ENCODE measurements around the gene RNF183. TPM values are rescaled to one million over a fixed set of nuclear protein-coding genes. Genes with fewer than 3 reads are reported as not detected.

The RNF183 gene
- total and polyA plus RNA-seq, 2 donors from 2014 or later, result 3.6 to 8.1 TPM

DNA sequence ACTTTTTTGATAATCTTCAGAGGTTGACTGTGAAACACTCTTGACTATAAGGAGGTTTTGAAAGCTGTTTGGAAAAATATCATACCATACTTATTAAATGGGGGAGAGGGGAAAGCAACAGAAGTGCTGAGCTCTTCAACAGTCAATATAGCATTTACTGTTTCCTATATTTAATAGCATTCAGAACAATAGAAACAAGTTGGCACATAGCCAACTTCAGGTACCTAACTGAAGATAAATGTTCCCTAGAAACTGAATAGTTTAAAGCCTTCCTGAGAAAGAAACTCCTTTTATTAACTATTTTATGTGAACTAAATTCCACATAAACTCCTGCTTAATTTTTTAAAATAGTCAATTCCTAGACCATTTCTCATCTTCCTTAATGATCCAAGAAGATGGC lies 55.5 kb downstream of the RNF183 start:
- FAIRE-seq (no peak), DNase-seq (no peak)
- no peaks in the 10 kb centered on the region for H3K4me1 ChIP-seq (ENCODE audit: control insufficient read depth in 2 of 3, insufficient read depth in 2 of 3, low read depth in 1 of 3, low read length in 3 of 3)
- no peaks in the 10 kb centered on the region for H3K36me3 ChIP-seq (ENCODE audit: control insufficient read depth in 2 of 3, insufficient read depth in 3 of 3, low read length in 3 of 3)
- no peaks in the 10 kb centered on the region for H3K9me3 ChIP-seq (ENCODE audit: control insufficient read depth in 2 of 3, insufficient read depth in 1 of 3, low read length in 3 of 3)
- intact Hi-C loops (cut with DNase I), result no loop called here
- TF ChIP-seq, protein P1, sequence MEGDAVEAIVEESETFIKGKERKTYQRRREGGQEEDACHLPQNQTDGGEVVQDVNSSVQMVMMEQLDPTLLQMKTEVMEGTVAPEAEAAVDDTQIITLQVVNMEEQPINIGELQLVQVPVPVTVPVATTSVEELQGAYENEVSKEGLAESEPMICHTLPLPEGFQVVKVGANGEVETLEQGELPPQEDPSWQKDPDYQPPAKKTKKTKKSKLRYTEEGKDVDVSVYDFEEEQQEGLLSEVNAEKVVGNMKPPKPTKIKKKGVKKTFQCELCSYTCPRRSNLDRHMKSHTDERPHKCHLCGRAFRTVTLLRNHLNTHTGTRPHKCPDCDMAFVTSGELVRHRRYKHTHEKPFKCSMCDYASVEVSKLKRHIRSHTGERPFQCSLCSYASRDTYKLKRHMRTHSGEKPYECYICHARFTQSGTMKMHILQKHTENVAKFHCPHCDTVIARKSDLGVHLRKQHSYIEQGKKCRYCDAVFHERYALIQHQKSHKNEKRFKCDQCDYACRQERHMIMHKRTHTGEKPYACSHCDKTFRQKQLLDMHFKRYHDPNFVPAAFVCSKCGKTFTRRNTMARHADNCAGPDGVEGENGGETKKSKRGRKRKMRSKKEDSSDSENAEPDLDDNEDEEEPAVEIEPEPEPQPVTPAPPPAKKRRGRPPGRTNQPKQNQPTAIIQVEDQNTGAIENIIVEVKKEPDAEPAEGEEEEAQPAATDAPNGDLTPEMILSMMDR (IDR thresholded peaks at IDR 0.05; ENCODE audit: borderline replicate concordance, extremely low read depth, insufficient read depth), result no peak
- no peaks in the 10 kb centered on the region for H3K27me3 ChIP-seq (ENCODE audit: control insufficient read depth, insufficient read depth, low read length)
- no peak overlapping the region for H3K4me3 ChIP-seq (ENCODE audit: low read length in 3 of 3)
- H3K27ac ChIP-seq (ENCODE audit: low read depth in 2 of 2, low read length in 2 of 2), result no peak overlapping the region
- H3K9ac ChIP-seq (ENCODE audit: low read length in 3 of 3), result no peak overlapping the region

Other genes starting within 250 kb of the RNF183 start
- 4.1 TPM for gene ZFP37, start 246.7 kb downstream of the RNF183 start, total RNA-seq
- 1.9 TPM for gene ZFP37, start 246.7 kb downstream of the RNF183 start, polyA plus RNA-seq (ENCODE audit: insufficient read depth, low read depth, low replicate concordance)
- gene SLC31A2, start 152.4 kb downstream of the RNF183 start, total RNA-seq, result 10.6 TPM
- 18.6 TPM for gene SLC31A2, start 152.4 kb downstream of the RNF183 start, polyA plus RNA-seq (ENCODE audit: insufficient read depth, low read depth, low replicate concordance)
- 34.8 TPM for gene FKBP15, start 82.1 kb downstream of the RNF183 start, total RNA-seq
- 11.0 TPM for gene FKBP15, start 82.1 kb downstream of the RNF183 start, polyA plus RNA-seq (ENCODE audit: insufficient read depth, low read depth, low replicate concordance)
- 19.5 TPM for gene SLC31A1, start 81.8 kb downstream of the RNF183 start, total RNA-seq
- gene SLC31A1, start 81.8 kb downstream of the RNF183 start, polyA plus RNA-seq (ENCODE audit: insufficient read depth, low read depth, low replicate concordance), result 20.1 TPM
- 28.5 TPM for gene CDC26, start 27.8 kb downstream of the RNF183 start, total RNA-seq
- gene CDC26, start 27.8 kb downstream of the RNF183 start, polyA plus RNA-seq (ENCODE audit: insufficient read depth, low read depth, low replicate concordance), result 76.2 TPM
- gene PRPF4, start 27.7 kb downstream of the RNF183 start, total RNA-seq, result 20.0 TPM
- 12.8 TPM for gene PRPF4, start 27.7 kb downstream of the RNF183 start, polyA plus RNA-seq (ENCODE audit: insufficient read depth, low read depth, low replicate concordance)
- gene WDR31, start 36.9 kb upstream of the RNF183 start, total RNA-seq, result 8.7 TPM
- gene WDR31, start 36.9 kb upstream of the RNF183 start, polyA plus RNA-seq (ENCODE audit: insufficient read depth, low read depth, low replicate concordance), result 3.1 TPM
- gene BSPRY, start 46.2 kb upstream of the RNF183 start, total RNA-seq, result 14.5 TPM
- 18.0 TPM for gene BSPRY, start 46.2 kb upstream of the RNF183 start, polyA plus RNA-seq (ENCODE audit: insufficient read depth, low read depth, low replicate concordance)
- gene HDHD3, start 73.6 kb upstream of the RNF183 start, total RNA-seq, result 29.8 TPM
- gene HDHD3, start 73.6 kb upstream of the RNF183 start, polyA plus RNA-seq (ENCODE audit: insufficient read depth, low read depth, low replicate concordance), result 107 TPM
- gene ALAD, start 97.9 kb upstream of the RNF183 start, total RNA-seq, result 35.4 TPM
- gene ALAD, start 97.9 kb upstream of the RNF183 start, polyA plus RNA-seq (ENCODE audit: insufficient read depth, low read depth, low replicate concordance), result 64.1 TPM
- gene POLE3, start 107.3 kb upstream of the RNF183 start, total RNA-seq, result 26.1 TPM
- 27.1 TPM for gene POLE3, start 107.3 kb upstream of the RNF183 start, polyA plus RNA-seq (ENCODE audit: insufficient read depth, low read depth, low replicate concordance)
- gene C9orf43, start 107.4 kb upstream of the RNF183 start, total RNA-seq, result 0.50 TPM
- gene C9orf43, start 107.4 kb upstream of the RNF183 start, polyA plus RNA-seq (ENCODE audit: insufficient read depth, low read depth, low replicate concordance), result 0.80 TPM
- 114 TPM for gene RGS3, start 160.4 kb upstream of the RNF183 start, total RNA-seq
- 137 TPM for gene RGS3, start 160.4 kb upstream of the RNF183 start, polyA plus RNA-seq (ENCODE audit: insufficient read depth, low read depth, low replicate concordance)

Data from kidney (tissue), 14 donors.